Left colon (tissue), 2 donors: ENCODE measurements around the gene LARP6. TPM values are rescaled to one million over a fixed set of nuclear protein-coding genes. Genes with fewer than 3 reads are reported as not detected.
"Not testable (repeated sequence)": the region's sequence is repeated elsewhere in the genome, so short reads cannot be mapped to it uniquely, and the experiment has no call there.

Source experiments
- ATAC-seq: fragments of 200-7000 bp; cut with Tn5 transposase; one replicate; pipeline ENCODE4 v1.9.1; 2020; ENCODE audit warnings: mild to moderate bottlenecking, moderate library complexity
- DNase-seq, 2 donors: peaks; one replicate each; pipeline ENCODE4 v3.0.0-alpha.2; 2020
- intact Hi-C, 2 donors: fragments of 100-400 bp; cut with DNase I in 1 of 2; cut with micrococcal nuclease in 1 of 2; formaldehyde crosslinking; loops; one replicate each; pipeline versions ENCODE4 v1.11.2 to v1.14.0; 2022; cut with DNase I, micrococcal nuclease
- total RNA-seq, 2 donors: library from RNA; stranded (reverse); fragmentation: NEBNext Ultra II Directional; extraction: Animal tissue kit (Norgen Biotek cat#: 25700); gene quantifications; one replicate each; pipeline ENCODE4 v1.2.1, GENCODE V29; 2021
- donor health status: DM: no; HTN: no; CAD: no.
- donor health status: DM: yes; HTN: yes; CAD: no.

LARP6 gene
- total RNA-seq, 2 donors from 2014 or later, result 1.5 to 3.9 TPM

DNA sequence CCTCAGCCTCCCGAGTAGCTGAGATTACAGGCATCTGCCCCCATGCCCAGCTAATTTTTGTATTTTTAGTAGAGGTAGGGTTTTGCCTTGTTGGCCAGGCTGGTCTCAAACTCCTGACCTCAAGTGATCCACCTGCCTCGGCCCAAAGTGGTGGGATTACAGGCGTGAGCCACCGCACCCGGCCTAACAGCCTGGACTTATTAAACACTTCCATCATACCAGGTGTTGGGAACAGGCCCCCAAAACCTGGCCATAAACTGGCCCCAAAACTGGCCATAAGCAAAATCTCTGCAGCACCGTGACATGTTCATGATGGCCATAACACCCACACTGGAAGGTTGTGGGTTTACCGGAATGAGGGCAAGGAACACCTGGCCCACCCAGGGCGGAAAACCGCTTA is 49.6 kb downstream of the LARP6 start:
- DNase-seq, intact Hi-C loops, ATAC-seq: not testable (repeated sequence)

DNA sequence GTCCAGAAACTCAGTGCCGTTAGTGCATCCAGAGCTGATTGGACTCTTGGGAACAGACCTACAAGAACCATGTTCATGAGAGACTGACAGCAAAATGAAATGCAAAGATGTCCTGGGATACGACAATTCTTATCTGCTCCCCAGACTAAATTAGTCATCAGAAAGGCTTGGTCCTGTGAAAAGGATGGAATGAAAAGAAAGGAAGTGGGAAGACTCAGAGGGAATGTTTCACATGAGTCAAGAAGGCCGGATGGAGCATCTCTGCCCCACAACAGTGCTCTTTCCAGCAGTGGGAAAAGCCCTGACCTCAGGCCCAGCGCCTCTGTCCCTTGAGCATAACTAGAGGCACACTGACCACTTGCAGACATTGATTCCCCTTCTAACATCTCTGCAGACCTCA is 51.3 kb downstream of the LARP6 start:
- intact Hi-C loops, result no loop called here
- DNase-seq (no peak), ATAC-seq (no peak)

DNA sequence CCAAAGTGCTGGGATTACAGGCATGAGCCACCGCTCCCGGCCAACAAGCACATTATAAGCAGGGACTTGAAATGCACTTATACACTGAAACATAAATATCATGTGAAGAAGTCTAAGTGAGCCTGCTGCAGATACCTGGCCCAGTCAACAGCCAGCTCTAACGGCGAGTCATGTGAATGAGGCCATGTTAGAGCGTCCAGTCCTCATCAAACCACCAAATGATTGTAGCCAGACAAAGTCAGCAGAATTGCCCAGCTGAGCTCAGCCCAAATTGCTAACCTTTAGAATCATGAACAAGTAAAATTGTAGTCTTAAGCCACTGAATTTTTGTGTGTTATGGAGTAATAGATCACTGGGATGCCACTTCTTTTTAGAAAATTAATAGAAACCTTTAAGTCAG is 52.8 kb downstream of the LARP6 start:
- no peak for ATAC-seq
- intact Hi-C loops, result no loop called here
- no peak for DNase-seq

DNA sequence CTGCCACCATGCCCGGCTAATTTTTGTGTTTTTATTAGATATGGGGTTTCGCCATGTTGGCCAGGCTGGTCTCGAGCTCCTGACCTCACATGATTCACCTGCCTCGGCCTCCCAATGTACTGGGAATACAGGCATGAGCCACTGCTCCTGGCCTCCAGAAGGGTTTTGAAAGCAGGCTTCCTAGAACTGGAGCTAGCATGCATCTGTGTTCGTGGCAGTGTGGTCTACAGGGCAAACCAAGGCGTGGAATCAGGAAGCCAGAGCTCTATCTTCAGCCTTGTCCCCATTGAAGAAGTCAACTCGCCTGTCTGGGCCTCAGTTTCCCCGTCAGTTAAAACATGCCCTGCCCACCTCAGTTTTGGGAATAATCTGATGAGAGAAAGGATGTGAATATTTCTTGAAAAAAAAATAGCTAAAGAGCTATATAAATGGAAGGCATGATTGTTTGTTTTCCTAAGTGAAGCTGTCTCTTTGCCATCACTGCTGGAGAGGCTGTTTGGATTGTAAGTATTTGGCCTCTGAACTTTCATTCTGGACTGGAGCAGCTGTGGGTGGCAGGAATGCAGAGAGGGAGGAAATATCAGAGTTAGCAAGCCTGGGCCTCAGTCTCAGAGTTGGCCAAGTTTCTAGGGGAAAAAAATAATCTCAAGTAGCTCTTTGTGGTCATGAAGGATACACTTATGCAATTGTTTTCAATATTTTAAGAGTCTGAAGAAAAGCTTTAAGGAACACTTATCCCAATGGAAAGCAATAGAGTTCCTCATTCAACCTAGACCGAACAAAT is 54.1 kb downstream of the LARP6 start:
- no peak for DNase-seq
- ATAC-seq, result no peak
- intact Hi-C loops, result no loop called here

DNA sequence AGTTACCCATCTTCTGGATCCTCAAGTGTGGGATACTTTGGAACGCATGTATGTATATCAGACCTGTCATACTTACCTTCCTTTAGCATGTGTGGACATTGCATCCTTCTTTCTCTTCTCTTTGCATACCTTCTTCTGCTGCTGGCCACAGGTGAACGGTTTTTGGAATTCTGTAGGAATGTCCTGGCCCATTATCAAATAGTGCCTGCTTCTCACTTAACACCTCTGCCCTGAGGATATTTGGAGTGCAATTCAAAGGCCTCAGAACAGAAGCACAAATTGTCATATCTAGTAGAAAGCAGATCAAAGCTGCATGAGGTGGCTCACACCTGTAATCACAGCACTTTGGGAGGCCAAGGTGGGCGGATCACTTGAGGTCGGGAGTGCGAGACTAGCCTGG is 56.5 kb downstream of the LARP6 start:
- no peak for DNase-seq
- intact Hi-C loops, result no loop called here
- no peak for ATAC-seq

DNA sequence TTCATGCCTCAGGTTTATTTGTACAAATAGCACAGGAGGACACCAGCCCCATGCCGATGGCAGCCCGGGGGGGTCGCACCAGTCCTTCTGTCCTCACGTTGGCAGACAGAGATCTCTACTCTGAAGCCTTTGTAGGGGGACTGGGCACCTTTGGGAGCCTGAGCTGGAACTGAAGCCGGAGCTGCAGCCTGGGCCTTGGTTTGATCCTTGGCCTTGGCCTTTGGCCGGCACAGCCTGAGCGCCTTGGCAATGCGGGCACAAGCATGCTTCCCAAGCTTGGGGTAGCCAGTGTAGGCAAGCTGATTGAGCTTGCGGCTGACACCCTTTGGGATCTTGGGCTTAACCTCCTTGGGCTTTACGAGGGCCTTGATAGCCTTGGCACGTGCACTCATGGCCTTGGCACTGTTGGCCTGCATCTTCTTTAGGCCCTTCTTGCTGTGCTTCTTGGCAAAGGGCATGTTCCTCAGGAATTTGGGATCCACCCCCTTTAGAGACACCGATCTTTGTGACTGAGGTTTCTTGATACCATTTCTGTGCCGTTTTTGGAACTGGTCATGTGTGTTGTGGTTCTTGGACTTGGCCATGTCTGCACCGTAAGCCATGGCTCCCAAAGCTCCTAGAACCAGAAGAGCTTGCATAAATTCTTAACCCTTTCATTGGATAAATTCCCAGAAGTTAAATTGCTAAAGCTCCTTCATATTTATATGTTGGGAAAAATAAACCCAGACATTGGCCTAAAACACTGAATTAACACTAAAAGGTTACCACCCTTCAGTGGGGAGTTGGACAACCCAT is 57.2 kb downstream of the LARP6 start:
- no peak for ATAC-seq
- intact Hi-C loops, result no loop called here

DNA sequence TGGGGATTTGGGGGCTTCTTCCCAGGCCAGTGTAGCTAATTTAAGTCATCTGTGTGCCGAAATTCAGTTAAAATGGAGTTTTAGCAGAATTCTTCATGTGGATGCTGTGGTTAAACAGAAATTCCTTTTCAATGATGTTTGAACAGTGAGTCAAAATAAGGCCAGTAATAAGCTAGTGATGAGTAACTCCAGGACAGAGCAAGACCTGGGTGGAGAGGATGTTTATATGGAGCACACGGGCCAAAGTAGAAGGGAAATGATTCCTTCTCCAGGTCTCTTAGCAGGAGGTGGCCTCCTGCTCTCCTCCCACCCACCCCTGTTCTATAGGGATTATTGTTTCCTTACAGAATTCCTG is 58.7 kb downstream of the LARP6 start:
- ATAC-seq, result peak; percentile 78
- intact Hi-C loops, result no loop called here
- no peak for DNase-seq

More for the DNA sequence above, 57.2 kb downstream of the LARP6 start:
- DNase-seq, result no peak

DNA sequence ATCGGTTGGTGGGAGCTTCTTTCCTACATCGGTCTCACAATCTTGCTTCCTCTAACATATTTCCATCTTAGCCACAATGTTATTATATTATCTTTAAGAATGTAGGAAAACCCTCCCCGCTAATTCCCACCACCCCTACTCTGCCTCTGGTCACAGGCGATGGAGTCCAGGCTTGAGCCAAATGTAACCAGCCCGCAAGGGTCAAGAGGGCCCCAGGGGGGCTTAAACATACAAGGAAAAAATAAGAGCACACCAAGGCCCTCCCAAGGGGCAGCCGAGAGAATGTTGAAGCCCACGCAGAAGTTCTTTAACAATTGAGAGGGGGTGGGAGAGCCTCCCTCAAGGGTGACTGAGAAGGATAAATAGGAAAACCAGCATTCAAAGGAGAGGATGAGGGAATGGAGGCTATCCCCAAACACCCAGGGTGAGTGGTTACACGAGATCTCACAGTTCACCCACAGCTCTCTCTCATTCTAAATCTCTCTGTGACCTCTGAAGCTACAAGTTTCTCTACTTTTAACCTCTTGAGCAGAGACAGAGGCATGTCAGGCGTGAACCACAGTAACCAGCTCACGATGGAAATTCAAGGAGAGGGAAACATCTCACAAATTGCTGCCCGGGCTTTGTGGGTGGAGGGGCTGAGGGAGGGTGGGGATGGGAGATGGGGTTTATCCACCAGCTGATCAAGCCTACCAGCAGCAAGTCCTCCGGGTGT is 59.2 kb downstream of the LARP6 start:
- DNase-seq (no peak), ATAC-seq (no peak)
- intact Hi-C loops, result no loop called here

DNA sequence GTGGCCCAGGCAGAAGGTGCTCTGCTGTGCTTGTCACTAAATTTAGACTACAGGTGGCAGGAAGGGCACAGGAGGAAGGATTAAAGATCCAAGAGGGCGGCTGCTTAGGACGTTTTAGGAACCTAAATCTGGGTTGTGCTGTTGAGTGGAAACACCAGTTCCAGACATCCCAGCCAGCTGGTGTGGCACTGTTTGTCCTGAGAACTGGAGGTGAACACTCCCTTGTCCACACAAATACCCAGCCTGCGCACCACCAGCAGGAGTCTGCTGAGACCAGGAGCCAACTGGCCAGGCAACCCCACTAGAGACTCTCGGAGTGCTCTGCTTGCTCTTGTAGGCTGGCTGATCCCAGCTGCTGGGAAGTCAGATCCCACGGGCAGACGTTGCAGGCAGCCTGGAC is 60.3 kb downstream of the LARP6 start:
- intact Hi-C loops, result no loop called here
- DNase-seq, result no peak
- ATAC-seq, result no peak

DNA sequence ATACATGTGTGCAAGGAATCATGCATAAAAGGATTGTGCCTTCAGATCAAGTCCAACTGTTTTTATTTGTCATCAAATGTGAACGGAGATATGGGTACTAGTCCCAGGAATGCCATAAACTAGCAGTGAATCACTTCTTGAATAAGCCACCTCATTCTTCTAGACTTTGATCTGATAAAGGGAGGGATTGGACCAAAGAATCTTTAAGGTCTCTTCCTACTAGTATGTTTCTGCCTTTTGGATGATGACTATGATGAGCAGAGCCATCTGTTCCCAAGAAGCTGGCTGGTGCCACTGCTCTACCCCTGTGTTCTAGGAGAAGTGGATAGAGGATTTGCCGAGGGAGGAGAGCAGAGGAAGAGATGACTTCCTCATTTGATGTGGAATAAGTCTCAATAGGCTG is 61.8 kb downstream of the LARP6 start:
- ATAC-seq, result peak; percentile 47
- intact Hi-C loops, result no loop called here
- no peak for DNase-seq

DNA sequence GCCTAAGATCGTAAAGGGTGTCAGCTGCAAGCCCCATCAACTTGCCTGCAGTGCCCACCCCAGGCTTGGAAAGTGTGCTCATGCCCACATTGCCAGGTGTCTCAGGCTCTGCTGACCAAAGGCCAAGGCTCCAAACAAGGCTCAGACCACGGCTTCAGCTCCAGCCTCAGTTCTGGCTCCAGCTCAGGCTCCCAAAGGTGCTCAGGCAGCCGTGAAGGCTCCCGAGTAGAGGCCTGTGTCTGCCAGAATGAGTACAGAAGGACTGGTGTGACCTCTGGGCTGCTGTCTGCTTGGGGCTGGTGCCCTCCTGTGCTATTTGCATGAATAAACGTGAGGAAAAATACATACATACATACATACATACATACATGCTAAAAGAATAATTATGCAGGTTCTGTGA is 62.7 kb downstream of the LARP6 start:
- ATAC-seq, result no peak
- intact Hi-C loops, result no loop called here
- DNase-seq, result no peak

DNA sequence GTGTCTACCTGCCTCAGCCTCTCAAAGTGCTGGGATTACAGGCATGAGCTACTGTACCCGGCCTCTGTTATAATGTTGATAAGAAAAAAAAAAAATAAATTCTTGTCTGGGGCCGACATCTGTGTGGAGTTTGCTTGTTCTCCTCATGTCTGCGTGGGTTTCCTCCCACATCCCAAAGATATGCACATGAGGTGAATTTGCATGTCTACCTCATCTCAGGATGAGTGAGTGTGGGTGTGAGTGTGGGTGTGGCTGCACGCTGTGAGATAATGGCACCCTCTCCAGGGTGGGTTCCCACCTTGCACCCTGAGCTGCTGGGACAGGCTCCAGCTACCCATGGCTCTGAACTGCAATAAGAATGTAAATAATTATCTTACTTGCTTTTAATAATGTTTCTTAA is 64.7 kb downstream of the LARP6 start:
- intact Hi-C loops, result no loop called here
- DNase-seq (peak in 1 of 2 donors; percentile 23), ATAC-seq (peak; percentile 69)

DNA sequence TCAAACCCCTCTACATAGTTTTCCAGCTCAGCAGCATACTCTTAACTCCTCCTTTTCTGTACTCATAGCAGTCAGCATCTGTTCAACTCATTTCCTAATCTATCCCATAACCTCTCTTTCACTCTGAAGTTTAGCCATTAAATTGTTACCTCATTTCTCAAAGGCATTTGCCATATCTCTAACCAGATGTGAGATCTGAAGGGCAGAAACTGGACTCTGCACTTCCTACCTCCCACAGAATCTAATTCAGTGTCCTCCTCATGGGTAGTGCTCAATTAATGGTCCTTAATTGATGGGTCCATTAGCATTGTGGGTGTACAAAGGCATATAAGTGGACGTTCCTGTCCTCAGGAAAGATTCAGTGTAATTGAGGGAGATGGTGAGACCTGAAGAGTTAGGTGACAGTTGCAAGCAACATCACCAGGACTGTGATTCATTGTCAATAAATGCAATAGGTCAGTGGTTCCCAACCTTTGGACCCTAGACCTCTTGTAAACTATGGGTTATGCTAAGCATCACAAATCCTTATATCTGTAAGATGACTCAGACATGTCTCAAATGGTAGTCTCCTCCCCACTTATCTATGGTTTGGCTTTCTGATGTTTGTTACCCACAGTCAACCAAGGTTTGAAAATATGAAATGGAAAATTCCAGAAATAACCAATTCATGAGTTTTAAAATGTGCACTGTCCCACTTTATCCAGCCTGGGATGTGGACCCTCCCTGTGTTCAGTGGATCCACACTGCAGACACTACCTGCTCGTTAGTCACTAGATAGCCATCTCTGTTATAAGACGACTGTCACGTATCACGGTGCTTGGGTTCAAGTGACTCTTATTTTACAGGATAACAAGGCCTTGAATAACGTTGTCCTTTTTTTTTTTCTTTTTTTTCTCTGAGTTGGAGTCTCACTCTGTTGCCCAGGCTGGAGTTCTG is 65.6 kb downstream of the LARP6 start:
- peak; percentile 86 for ATAC-seq
- intact Hi-C loops, result no loop called here
- DNase-seq, result no peak

DNA sequence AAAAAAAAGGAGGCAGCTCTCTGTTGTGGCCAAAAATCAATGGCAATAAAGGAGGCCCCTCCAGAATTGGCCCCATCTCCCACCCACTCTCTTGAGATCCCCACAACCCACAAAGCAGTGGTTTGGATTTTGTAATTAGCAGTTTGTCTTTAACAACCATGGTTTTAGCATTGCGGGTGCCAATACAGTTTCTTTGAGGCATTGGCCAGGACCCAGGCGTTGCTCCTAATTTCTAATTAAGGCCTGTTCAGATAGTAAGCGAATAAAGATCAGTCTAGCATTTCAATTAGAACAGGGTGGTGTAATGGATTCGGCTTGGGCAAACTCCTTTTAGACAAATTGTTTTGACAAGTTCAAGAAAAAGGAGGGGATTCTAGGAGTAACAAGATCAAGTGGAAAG is 67.0 kb downstream of the LARP6 start:
- no peak for DNase-seq
- intact Hi-C loops, result no loop called here
- ATAC-seq, result no peak

DNA sequence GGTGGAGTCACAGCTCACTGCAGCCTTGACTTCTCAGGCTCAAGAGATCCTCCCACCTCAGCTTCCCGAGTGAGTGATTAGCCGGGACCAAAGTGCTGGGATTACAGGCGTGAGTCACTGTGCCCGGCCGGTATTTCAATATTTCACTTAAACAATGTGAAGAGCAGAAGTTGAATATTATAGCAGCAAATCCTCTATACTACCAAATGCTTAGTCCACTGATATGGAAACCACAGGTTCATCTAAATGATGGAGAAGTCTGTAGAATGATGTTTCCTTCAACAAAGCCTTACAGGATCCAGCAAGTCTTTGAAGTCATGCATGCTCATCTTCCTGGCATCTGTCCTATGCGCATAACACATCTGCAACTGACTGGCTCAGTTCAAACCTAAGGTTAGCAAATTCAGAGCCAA is 70.3 kb downstream of the LARP6 start:
- intact Hi-C loops, result no loop called here
- ATAC-seq (peak; percentile 72), DNase-seq (peak; percentile 11 to 43)

DNA sequence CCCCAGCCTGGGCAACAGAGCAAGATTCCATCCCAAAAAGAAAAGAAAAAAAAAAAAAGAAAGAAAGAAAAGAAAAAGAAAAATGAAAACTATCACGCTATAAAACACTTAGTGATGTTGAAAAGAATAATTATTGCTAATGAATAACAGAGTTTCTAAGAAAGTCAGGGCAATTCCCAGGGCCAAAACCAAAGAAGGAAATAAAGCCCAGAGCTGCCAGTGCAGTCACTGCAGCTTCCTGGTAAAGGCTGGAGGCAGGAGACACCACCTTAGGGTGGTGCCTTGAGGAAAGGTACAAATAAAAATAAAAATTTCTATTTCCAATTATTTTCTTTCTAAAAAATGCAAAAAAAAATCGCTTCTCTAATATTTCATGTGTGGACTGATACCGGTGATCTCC is 70.9 kb downstream of the LARP6 start:
- DNase-seq, result peak in 1 of 2 donors; percentile 35
- ATAC-seq, result peak; percentile 76
- intact Hi-C loops, result no loop called here

DNA sequence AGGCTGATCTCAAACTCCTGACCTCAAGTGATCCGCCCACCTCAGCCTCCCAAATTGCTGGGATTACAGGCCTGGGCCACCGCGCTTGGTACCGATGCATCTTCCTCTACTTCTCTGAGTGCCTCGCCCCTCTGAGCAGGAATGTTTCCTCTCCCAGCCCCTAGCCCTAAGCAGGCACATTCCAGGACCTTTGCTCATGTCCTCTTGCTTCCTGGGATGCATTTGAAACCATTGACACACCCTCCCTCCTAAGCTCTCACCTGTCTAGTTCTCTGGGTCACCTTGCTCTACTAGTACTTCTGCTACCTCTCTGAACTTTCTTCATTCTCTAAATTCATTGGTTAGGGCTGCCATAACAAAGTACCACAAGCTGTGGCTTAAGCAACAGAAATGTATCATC is 72.7 kb downstream of the LARP6 start:
- ATAC-seq, result peak; percentile 60
- intact Hi-C loops, result no loop called here
- no peak for DNase-seq
